ENCODE results near the gene SLC25A23. TPM values are rescaled to one million over a fixed set of nuclear protein-coding genes. Genes with fewer than 3 reads are reported as not detected.

SLC25A23 gene
- total RNA-seq, 1 experiment from 2014 or later: 42.9 TPM

- Histone ChIP-seq H3K23me2 (ENCODE audit: insufficient read length, low read depth, low read length, poor library complexity, severe bottlenecking) (peaks cover 9% of the 10 kb centered on the region), H3K27me3 (ENCODE audit: insufficient read depth, low read length) (no peaks in the 10 kb centered on the region), H2BK12ac (ENCODE audit: insufficient read length, low read depth, low read length) (no peak overlapping the region), H3K4me1 (ENCODE audit: insufficient read depth, low read length) (no peaks in the 10 kb centered on the region), H3K18ac (ENCODE audit: insufficient read length, low read depth, low read length) (no peak overlapping the region), H3K4ac (ENCODE audit: low read depth, low read length) (no peak overlapping the region), H3K14ac (ENCODE audit: insufficient read depth, low read length) (no peak overlapping the region), H2AK5ac (ENCODE audit: insufficient read length, low read length) (no peak overlapping the region), H4K5ac (ENCODE audit: insufficient read length, low read depth, low read length) (no peak overlapping the region), H3K27ac (ENCODE audit: insufficient read length, low read depth, low read length) (no peak overlapping the region), H2BK20ac (ENCODE audit: low read depth, low read length, poor library complexity, severe bottlenecking) (no peak overlapping the region), H3K23ac (ENCODE audit: insufficient read length, low read depth, low read length) (no peak overlapping the region), H4K8ac (replicated peaks; ENCODE audit: insufficient read length, low read depth, low read length) (no peak overlapping the region), H3K9me3 (ENCODE audit: control insufficient read depth, low read depth, low read length) (no peaks in the 10 kb centered on the region), H2BK15ac (ENCODE audit: low read depth, low read length) (no peak overlapping the region), H3K79me2 (ENCODE audit: insufficient read depth, low read length) (no peaks in the 10 kb centered on the region), H3K4me2 (ENCODE audit: insufficient read depth, insufficient read length, low read length) (no peak overlapping the region), H2BK120ac (ENCODE audit: low read depth, low read length, poor library complexity, severe bottlenecking) (no peak overlapping the region), H3K9ac (ENCODE audit: extremely low read depth, insufficient read length, low read length) (no peak overlapping the region), H2BK5ac (ENCODE audit: insufficient read length, low read length) (no peak overlapping the region), H4K91ac (ENCODE audit: insufficient read length, low read depth, low read length) (no peak overlapping the region), H3K56ac (ENCODE audit: insufficient read length, low read depth, low read length) (no peak overlapping the region), H2AFZ (ENCODE audit: low read length) (no peak overlapping the region), H3K79me1 (ENCODE audit: insufficient read depth, low read depth, low read length, poor library complexity, severe bottlenecking) (no peaks in the 10 kb centered on the region), H3T11ph (ENCODE audit: low read length) (no peak overlapping the region), H4K20me1 (ENCODE audit: control insufficient read depth, insufficient read depth, insufficient read length) (no peaks in the 10 kb centered on the region)
- Mint-ChIP-seq H3K4me1 (peaks cover 7 to 9% of the 10 kb centered on the region in 2 experiments), H3K27me3 (ENCODE audit: low read depth) (peaks cover 28% of the 10 kb centered on the region), H3K9me3 (no peaks in the 10 kb centered on the region), H3K36me3 (ENCODE audit: insufficient read depth in 1 of 3, low read depth in 3 of 3) (peaks cover 0 to 3% (median 0%) of the 10 kb centered on the region in 3 experiments; a peak in 3 of 7 replicates), H3K4me3 (peak overlapping the region in 1 of 2 experiments; percentile 34; a peak in 1 of 5 replicates), H3K27ac (no peak overlapping the region)
- WGBS (ENCODE audit: extremely low coverage, insufficient read length, low lambda C conversion rate): no CpG with 5 or more reads among the region's 9 CpGs
- no peak for DNase-seq
- no peak for TF ChIP-seq CTCF (conservative IDR thresholded peaks at IDR 0.05)
Measured at GRCh38 chr19:6503407-6504201, 44.0 kb upstream of the SLC25A23 start.

Measured in H9 (cell line).